Measurements from ENCODE around the gene DDX23.

Gene DDX23

GRCh38 chr12:48882315-48882687 lies 30.3 kb upstream of the DDX23 start:
- no CpG with 5 or more reads among the region's 10 CpGs for WGBS (ENCODE audit: extremely low coverage, insufficient coverage, insufficient read length)
- no peak overlapping the region for H2BK12ac ChIP-seq (ENCODE audit: low read length)
- H3K4me2 ChIP-seq (ENCODE audit: low read length), result peak overlapping the region; percentile 37
- H3K9ac ChIP-seq (ENCODE audit: low read length), result no peak overlapping the region
- H4K91ac ChIP-seq (ENCODE audit: low read depth, low read length), result peak overlapping the region; percentile 87
- H2BK5ac ChIP-seq (ENCODE audit: low read depth, low read length, poor library complexity), result peak overlapping the region; percentile 92
- H3K4me3 ChIP-seq (ENCODE audit: low read depth, low read length), result no peak overlapping the region
- H3K27me3 ChIP-seq (ENCODE audit: insufficient read depth, low read length), result no peaks in the 10 kb centered on the region
- H2AK5ac ChIP-seq (ENCODE audit: low read length), result no peak overlapping the region
- no peaks in the 10 kb centered on the region for H3K36me3 ChIP-seq (ENCODE audit: control insufficient read depth in 1 of 2, insufficient read depth in 2 of 2, low read length in 2 of 2)
- peak overlapping the region; percentile 74 for H3K14ac ChIP-seq (ENCODE audit: low read length)
- peak overlapping the region; percentile 8 for H4K8ac ChIP-seq (ENCODE audit: low read depth, low read length)
- H3K79me1 ChIP-seq (ENCODE audit: low read length), result peaks cover 21% of the 10 kb centered on the region
- peak; percentile 65 to 73 for DNase-seq
- peak overlapping the region; percentile 74 for H2BK120ac ChIP-seq (ENCODE audit: insufficient read depth, low read length, poor library complexity)
- H3K9me3 ChIP-seq (ENCODE audit: insufficient read depth, low read depth, low read length), result no peaks in the 10 kb centered on the region
- H2AFZ ChIP-seq (ENCODE audit: insufficient read depth, low read length, poor library complexity), result no peak overlapping the region
- H3K23ac ChIP-seq (ENCODE audit: low read length), result no peak overlapping the region
- no peaks in the 10 kb centered on the region for H3K79me2 ChIP-seq (ENCODE audit: control insufficient read depth, insufficient read depth, low read length, poor library complexity)
- no peak overlapping the region for H3K18ac ChIP-seq (ENCODE audit: low read length)
- H4K12ac ChIP-seq (ENCODE audit: low read depth, low read length), result no peak overlapping the region
- no peak overlapping the region for H3K4ac ChIP-seq (ENCODE audit: low read depth, low read length)
- peaks cover 23 to 24% of the 10 kb centered on the region in 2 experiments for H3K4me1 ChIP-seq (ENCODE audit: control insufficient read depth in 1 of 2, insufficient read depth in 2 of 2, low read length in 2 of 2)
- H3K27ac ChIP-seq (ENCODE audit: low read depth, low read length), result peak overlapping the region; percentile 95

- Histone ChIP-seq H2AK5ac (ENCODE audit: low read length) (no peak overlapping the region), H3K9me3 (ENCODE audit: insufficient read depth, low read depth, low read length) (no peaks in the 10 kb centered on the region), H3K36me3 (ENCODE audit: control insufficient read depth in 1 of 2, insufficient read depth in 2 of 2, low read length in 2 of 2) (no peaks in the 10 kb centered on the region), H3K4me1 (ENCODE audit: control insufficient read depth in 1 of 2, insufficient read depth in 2 of 2, low read length in 2 of 2) (peaks cover 22 to 23% of the 10 kb centered on the region in 2 experiments), H4K12ac (ENCODE audit: low read depth, low read length) (no peak overlapping the region), H3K4me2 (ENCODE audit: low read length) (peak overlapping the region; percentile 37), H3K18ac (ENCODE audit: low read length) (no peak overlapping the region), H3K79me1 (ENCODE audit: low read length) (peaks cover 21% of the 10 kb centered on the region), H3K14ac (ENCODE audit: low read length) (peak overlapping the region; percentile 74), H3K9ac (ENCODE audit: low read length) (no peak overlapping the region), H4K91ac (ENCODE audit: low read depth, low read length) (peak overlapping the region; percentile 87), H2BK120ac (ENCODE audit: insufficient read depth, low read length, poor library complexity) (peak overlapping the region; percentile 74), H3K27ac (ENCODE audit: low read depth, low read length) (peak overlapping the region; percentile 95), H3K27me3 (ENCODE audit: insufficient read depth, low read length) (no peaks in the 10 kb centered on the region), H4K8ac (ENCODE audit: low read depth, low read length) (peak overlapping the region; percentile 8), H3K79me2 (ENCODE audit: control insufficient read depth, insufficient read depth, low read length, poor library complexity) (no peaks in the 10 kb centered on the region), H3K4ac (ENCODE audit: low read depth, low read length) (no peak overlapping the region), H2AFZ (ENCODE audit: insufficient read depth, low read length, poor library complexity) (peak overlapping the region; percentile 35), H3K4me3 (ENCODE audit: low read depth, low read length) (no peak overlapping the region), H2BK12ac (ENCODE audit: low read length) (peak overlapping the region; percentile 43), H2BK5ac (ENCODE audit: low read depth, low read length, poor library complexity) (peak overlapping the region; percentile 91), H3K23ac (ENCODE audit: low read length) (no peak overlapping the region)
- DNase-seq, result no peak
- WGBS (ENCODE audit: extremely low coverage, insufficient coverage, insufficient read length), result no CpG with 5 or more reads among the region's 9 CpGs
Observed at GRCh38 chr12:48881686-48882314, 29.8 kb upstream of the DDX23 start.

- Histone ChIP-seq H3K4ac (ENCODE audit: low read depth, low read length) (no peak overlapping the region), H3K23ac (ENCODE audit: low read length) (no peak overlapping the region), H3K9me3 (ENCODE audit: insufficient read depth, low read depth, low read length) (no peaks in the 10 kb centered on the region), H3K27ac (ENCODE audit: low read depth, low read length) (no peak overlapping the region), H3K4me1 (ENCODE audit: control insufficient read depth in 1 of 2, insufficient read depth in 2 of 2, low read length in 2 of 2) (peaks cover 20 to 21% of the 10 kb centered on the region in 2 experiments), H4K91ac (ENCODE audit: low read depth, low read length) (no peak overlapping the region), H4K12ac (ENCODE audit: low read depth, low read length) (no peak overlapping the region), H2AFZ (ENCODE audit: insufficient read depth, low read length, poor library complexity) (no peak overlapping the region), H2BK120ac (ENCODE audit: insufficient read depth, low read length, poor library complexity) (no peak overlapping the region), H2BK5ac (ENCODE audit: low read depth, low read length, poor library complexity) (no peak overlapping the region), H3K4me3 (ENCODE audit: low read depth, low read length) (no peak overlapping the region), H3K4me2 (ENCODE audit: low read length) (no peak overlapping the region), H3K79me1 (ENCODE audit: low read length) (peaks cover 21% of the 10 kb centered on the region), H3K18ac (ENCODE audit: low read length) (no peak overlapping the region), H2AK5ac (ENCODE audit: low read length) (no peak overlapping the region), H2BK12ac (ENCODE audit: low read length) (peak overlapping the region; percentile 6), H3K9ac (ENCODE audit: low read length) (no peak overlapping the region), H3K36me3 (ENCODE audit: control insufficient read depth in 1 of 2, insufficient read depth in 2 of 2, low read length in 2 of 2) (no peaks in the 10 kb centered on the region), H3K14ac (ENCODE audit: low read length) (peak overlapping the region; percentile 16), H3K27me3 (ENCODE audit: insufficient read depth, low read length) (no peaks in the 10 kb centered on the region), H3K79me2 (ENCODE audit: control insufficient read depth, insufficient read depth, low read length, poor library complexity) (no peaks in the 10 kb centered on the region), H4K8ac (ENCODE audit: low read depth, low read length) (no peak overlapping the region)
- WGBS (ENCODE audit: extremely low coverage, insufficient coverage, insufficient read length), result no CpG with 5 or more reads among the region's 9 CpGs
- no peak for DNase-seq
Observed at GRCh38 chr12:48880647-48881046, 28.7 kb upstream of the DDX23 start.

- H3K23ac ChIP-seq (ENCODE audit: low read length), result no peak overlapping the region
- H3K18ac ChIP-seq (ENCODE audit: low read length), result no peak overlapping the region
- H3K36me3 ChIP-seq (ENCODE audit: control insufficient read depth in 1 of 2, insufficient read depth in 2 of 2, low read length in 2 of 2), result no peaks in the 10 kb centered on the region
- no peak overlapping the region for H4K91ac ChIP-seq (ENCODE audit: low read depth, low read length)
- no peak overlapping the region for H4K8ac ChIP-seq (ENCODE audit: low read depth, low read length)
- H3K4me3 ChIP-seq (ENCODE audit: low read depth, low read length), result no peak overlapping the region
- peaks cover 13 to 14% of the 10 kb centered on the region in 2 experiments for H3K4me1 ChIP-seq (ENCODE audit: control insufficient read depth in 1 of 2, insufficient read depth in 2 of 2, low read length in 2 of 2)
- H2BK5ac ChIP-seq (ENCODE audit: low read depth, low read length, poor library complexity), result no peak overlapping the region
- H4K12ac ChIP-seq (ENCODE audit: low read depth, low read length), result no peak overlapping the region
- no peaks in the 10 kb centered on the region for H3K79me2 ChIP-seq (ENCODE audit: control insufficient read depth, insufficient read depth, low read length, poor library complexity)
- no peak overlapping the region for H2BK120ac ChIP-seq (ENCODE audit: insufficient read depth, low read length, poor library complexity)
- WGBS (ENCODE audit: extremely low coverage, insufficient coverage, insufficient read length), result no CpG with 5 or more reads among the region's 2 CpGs
- peak overlapping the region; percentile 10 for H2BK12ac ChIP-seq (ENCODE audit: low read length)
- no peaks in the 10 kb centered on the region for H3K27me3 ChIP-seq (ENCODE audit: insufficient read depth, low read length)
- DNase-seq, result no peak
- H2AFZ ChIP-seq (ENCODE audit: insufficient read depth, low read length, poor library complexity), result no peak overlapping the region
- H3K9ac ChIP-seq (ENCODE audit: low read length), result no peak overlapping the region
- no peak overlapping the region for H3K14ac ChIP-seq (ENCODE audit: low read length)
- peaks cover 14% of the 10 kb centered on the region for H3K79me1 ChIP-seq (ENCODE audit: low read length)
- no peak overlapping the region for H2AK5ac ChIP-seq (ENCODE audit: low read length)
- H3K4me2 ChIP-seq (ENCODE audit: low read length), result no peak overlapping the region
- H3K9me3 ChIP-seq (ENCODE audit: insufficient read depth, low read depth, low read length), result no peaks in the 10 kb centered on the region
- no peak overlapping the region for H3K27ac ChIP-seq (ENCODE audit: low read depth, low read length)
- no peak overlapping the region for H3K4ac ChIP-seq (ENCODE audit: low read depth, low read length)
Observed at GRCh38 chr12:48878548-48878947, 26.6 kb upstream of the DDX23 start.
